AG04450 (cell line): ENCODE measurements around the gene NOXA1. TPM values are rescaled to one million over a fixed set of nuclear protein-coding genes. Genes with fewer than 3 reads are reported as not detected.
A peak's percentile ranks its signal among the peaks of the same experiment; 100 is the strongest.

Source experiments
- CTCF ChIA-PET: fragments of 300-600, 350-600 bp; formaldehyde crosslinking; extraction: SDS; loops from one replicate; lab custom pipeline; 2022; ENCODE audit warnings: antibody characterized with exemption, inconsistent platforms; lab: Charles Lee
- POLR2A ChIA-PET: fragments of 350-600 bp; formaldehyde crosslinking; extraction: SDS; loops from one replicate; lab custom pipeline; 2021; ENCODE audit warnings: antibody characterized with exemption, inconsistent platforms; lab: Yijun Ruan, JAX
- DNase-seq: peaks from one replicate; pipeline ENCODE4 v3.0.0-alpha.2; 2011; ENCODE audit warnings: low read depth, low spot score
- H3K27ac ChIP-seq: one replicate; pipeline ENCODE4 v1.5.1; 2012; ENCODE audit warnings: low read depth, low read length, control low read depth
- H3K27me3 ChIP-seq: one replicate; pipeline ENCODE4 v1.6.0; 2012; ENCODE audit warnings: low read length; ENCODE audit not compliant: control insufficient read depth, insufficient read depth
- H3K4me3 ChIP-seq: 2 replicates; pipeline ENCODE4 v1.5.1; 2011; ENCODE audit warnings: mild to moderate bottlenecking, low read depth, low read length, control low read depth
- H3K9me3 ChIP-seq: 2 replicates; pipeline ENCODE4 v1.5.1; 2012; ENCODE audit warnings: low read length; ENCODE audit not compliant: control insufficient read depth, insufficient read depth
- polyA minus RNA-seq: library from RNA; depleted of rRNA, polyadenylated mRNA; stranded (reverse); fragments of >200 nt; gene quantifications from 2 replicates; pipeline ENCODE4 v1.2.3, GENCODE V29; 2011; rRNA and poly(A)+ RNA removed
- polyA plus RNA-seq: library from polyadenylated mRNA; depleted of rRNA; stranded (reverse); fragments of >200 nt; gene quantifications from 2 replicates; pipeline ENCODE4 v1.2.3, GENCODE V29; 2011; rRNA removed
- TF ChIP-seq, protein P1 (sequence below): IDR thresholded peaks from 2 replicates; pipeline ENCODE4 v1.5.1; 2011; ENCODE audit warnings: low read depth, low read length, control low read depth, inconsistent platforms

Gene NOXA1, protein sequence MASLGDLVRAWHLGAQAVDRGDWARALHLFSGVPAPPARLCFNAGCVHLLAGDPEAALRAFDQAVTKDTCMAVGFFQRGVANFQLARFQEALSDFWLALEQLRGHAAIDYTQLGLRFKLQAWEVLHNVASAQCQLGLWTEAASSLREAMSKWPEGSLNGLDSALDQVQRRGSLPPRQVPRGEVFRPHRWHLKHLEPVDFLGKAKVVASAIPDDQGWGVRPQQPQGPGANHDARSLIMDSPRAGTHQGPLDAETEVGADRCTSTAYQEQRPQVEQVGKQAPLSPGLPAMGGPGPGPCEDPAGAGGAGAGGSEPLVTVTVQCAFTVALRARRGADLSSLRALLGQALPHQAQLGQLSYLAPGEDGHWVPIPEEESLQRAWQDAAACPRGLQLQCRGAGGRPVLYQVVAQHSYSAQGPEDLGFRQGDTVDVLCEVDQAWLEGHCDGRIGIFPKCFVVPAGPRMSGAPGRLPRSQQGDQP
- polyA plus RNA-seq, result 0.06 and 0.09 TPM in 2 replicates
- not detected in 2 replicates for polyA minus RNA-seq

DNA sequence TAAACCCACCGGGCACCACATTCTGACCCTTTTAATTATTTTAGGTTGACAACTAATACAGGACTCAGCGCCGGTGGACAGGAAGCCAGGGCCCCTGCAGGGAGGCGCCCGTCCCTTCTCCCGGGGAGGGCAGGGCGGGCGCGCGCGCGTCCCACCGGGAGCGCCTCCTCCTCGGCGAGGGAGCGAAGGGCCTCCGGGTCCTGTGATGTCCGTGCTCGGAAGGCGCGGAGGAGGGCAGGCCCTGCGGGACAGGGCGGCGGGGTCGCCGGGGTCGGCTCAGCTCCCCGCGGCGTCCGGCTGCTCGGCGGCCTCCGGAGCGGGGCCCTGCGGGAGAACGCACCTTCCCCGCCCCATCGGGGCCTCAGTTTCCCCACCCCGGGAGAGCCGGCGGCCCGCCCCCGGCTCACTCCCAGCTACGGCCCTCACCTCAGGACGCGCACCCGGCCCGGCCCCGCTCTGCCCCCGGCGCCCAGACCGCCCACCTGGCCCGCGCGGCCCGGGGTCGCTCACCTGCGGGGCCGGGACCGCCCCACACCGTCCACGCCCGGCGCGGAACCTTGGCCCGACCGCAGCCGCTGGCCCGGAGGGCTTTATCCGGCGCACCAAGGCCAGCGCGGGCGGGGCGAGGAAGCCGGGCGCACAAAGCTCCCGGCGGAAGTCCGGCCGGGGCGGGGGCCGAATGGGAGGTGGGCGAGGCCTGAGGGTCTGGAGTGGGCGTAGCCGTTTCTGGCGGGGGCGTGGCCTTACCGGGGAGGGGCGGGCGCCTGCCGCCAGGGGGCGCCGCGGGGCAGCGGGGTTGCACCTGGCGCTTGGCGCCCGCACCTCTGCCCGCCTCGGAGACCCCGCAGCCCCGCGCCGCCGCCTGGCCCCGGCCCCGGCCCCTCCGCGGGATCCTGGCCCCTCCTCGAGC is at the start of gene NOXA1, which contains the start of gene EXD3:
TSS of gene NOXA1 (plus strand) at position 790 of the 910 bp plus-strand sequence. CDS start 137 bp downstream, outside the sequence.
TSS of gene EXD3 (minus strand) at position 559 of the 910 bp plus-strand sequence. CDS start 27,805 bp downstream, outside the sequence.
- ChIA-PET POLR2A (interaction anchor here (0.6 to 1.0 kb wide), 10 partner anchors 11 to 942 kb away, joined by 3 to 8 read pairs (median 4); partner anchors contain the start of genes DPH7 and TUBB4B), CTCF (interaction anchor here (0.6 to 2.0 kb wide), 28 partner anchors 9 to 204 kb away, joined by 3 to 29 read pairs (median 4); partner anchors contain the start of gene ENTPD8)
- H3K27me3 ChIP-seq, result peaks cover 4% of the 10 kb centered on the region
- no peak within 1 kb of the TSS for H3K27ac ChIP-seq
- TF ChIP-seq, protein P1, sequence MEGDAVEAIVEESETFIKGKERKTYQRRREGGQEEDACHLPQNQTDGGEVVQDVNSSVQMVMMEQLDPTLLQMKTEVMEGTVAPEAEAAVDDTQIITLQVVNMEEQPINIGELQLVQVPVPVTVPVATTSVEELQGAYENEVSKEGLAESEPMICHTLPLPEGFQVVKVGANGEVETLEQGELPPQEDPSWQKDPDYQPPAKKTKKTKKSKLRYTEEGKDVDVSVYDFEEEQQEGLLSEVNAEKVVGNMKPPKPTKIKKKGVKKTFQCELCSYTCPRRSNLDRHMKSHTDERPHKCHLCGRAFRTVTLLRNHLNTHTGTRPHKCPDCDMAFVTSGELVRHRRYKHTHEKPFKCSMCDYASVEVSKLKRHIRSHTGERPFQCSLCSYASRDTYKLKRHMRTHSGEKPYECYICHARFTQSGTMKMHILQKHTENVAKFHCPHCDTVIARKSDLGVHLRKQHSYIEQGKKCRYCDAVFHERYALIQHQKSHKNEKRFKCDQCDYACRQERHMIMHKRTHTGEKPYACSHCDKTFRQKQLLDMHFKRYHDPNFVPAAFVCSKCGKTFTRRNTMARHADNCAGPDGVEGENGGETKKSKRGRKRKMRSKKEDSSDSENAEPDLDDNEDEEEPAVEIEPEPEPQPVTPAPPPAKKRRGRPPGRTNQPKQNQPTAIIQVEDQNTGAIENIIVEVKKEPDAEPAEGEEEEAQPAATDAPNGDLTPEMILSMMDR, result peak; percentile 53
- H3K4me3 ChIP-seq, result peak within 1 kb of the TSS; percentile 64
- peaks cover under 1% of the 10 kb centered on the region; the same call in 1 of the 2 replicates for H3K9me3 ChIP-seq
- DNase-seq, result peak; percentile 71

DNA sequence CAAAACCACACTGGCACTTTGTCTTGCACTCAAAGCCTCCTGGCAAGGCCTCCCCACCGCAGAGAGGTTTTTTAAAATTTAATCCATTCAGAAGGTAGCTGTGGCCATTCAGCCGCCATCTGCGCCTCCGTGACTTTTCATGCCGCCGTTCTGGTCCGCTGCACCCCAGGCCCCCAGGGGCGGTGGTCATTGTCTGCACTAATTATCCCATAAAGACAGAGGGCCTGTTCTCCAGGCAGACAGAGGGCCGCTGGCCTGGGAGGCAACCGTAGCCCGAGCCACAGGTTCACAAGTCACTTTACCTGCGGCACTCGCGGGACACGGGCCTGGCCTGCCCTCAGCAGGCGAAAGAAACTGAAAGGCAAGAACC is 49.6 kb upstream of the NOXA1 start:
- TF ChIP-seq, protein P1, result no peak
- no peak overlapping the region for H3K4me3 ChIP-seq
- CTCF ChIA-PET, result no interaction called here
- no peak for DNase-seq
- no peak overlapping the region for H3K27ac ChIP-seq
- POLR2A ChIA-PET, result no interaction called here
- H3K9me3 ChIP-seq, result peaks cover 18% of the 10 kb centered on the region; the same call in 1 of the 2 replicates
- no peaks in the 10 kb centered on the region for H3K27me3 ChIP-seq

DNA sequence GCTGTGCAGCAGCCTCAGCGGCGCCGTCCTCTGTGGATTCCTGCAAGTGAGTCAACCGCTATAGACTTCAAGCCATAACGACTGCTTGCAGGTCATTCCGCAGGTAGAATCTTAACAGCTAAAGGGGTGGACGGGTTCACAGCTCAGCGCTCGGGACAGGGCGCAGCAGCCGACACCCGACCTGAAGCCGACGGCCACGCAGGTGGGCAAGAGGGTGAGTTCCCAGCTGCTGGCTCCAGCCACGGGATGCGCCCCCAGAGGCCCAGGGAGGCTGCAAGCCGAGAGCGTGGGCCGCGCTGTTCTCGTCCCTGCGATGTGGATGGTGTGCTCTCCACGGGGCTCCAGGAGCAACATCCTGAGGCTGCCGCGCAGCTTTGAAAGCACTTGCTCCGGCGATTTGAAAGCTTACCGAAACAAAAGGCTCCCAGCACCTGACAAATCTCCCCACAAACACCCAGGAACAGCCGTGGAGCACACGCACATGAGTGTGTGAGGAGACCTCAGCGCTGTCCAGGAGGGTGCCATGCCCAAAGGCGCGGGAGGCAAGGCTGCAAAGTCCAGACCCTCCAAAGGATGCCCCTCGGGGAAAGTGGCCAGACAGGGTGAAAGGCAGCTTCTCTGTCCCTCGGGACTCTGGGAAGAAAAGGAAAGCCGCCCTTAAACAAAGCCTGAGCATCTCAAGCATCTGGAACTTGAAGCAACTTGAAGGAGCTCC is 48.9 kb upstream of the NOXA1 start:
- Histone ChIP-seq H3K27me3 (no peaks in the 10 kb centered on the region), H3K9me3 (peaks cover 21% of the 10 kb centered on the region; the same call in 1 of the 2 replicates), H3K27ac (no peak overlapping the region), H3K4me3 (no peak overlapping the region)
- ChIA-PET POLR2A (no interaction called here), CTCF (no interaction called here)
- TF ChIP-seq, protein P1, result no peak
- no peak for DNase-seq

DNA sequence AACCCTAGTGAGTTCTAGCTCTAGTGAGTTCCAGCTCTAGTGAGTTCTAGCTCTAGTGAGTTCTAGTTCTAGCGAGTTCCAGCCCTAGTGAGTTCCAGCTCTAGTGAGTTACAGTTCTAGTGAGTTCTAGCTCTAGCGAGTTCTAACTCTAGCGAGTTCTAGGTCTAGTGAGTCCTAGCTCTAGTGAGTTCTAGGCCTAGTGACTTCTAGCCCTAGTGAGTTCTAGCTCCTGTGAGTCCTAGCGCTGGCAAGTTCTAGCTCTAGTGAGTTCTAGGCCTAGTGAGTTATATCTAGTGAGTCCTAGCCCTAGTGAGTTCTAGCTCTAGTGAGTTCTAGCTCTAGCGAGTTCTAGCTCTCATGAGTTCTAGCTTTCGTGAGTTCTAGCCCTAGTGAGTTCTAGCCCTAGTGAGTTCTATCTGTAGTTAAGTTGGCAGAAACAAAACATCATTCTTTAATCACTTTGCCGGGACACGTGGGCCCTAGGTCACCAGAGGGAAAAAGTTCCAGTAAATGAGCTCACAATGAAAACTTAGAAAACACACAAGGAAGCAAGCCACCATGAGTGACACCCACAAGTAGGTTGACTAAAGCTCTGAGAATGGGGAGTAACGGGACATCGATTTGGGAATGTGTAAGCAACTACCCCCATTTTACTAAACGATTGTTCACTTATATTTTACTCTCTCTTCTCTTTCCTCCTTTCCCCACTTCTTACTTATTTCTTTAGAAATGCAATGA is 47.7 kb upstream of the NOXA1 start:
- POLR2A ChIA-PET, result no interaction called here

More for the DNA sequence above, 47.7 kb upstream of the NOXA1 start:
- Histone ChIP-seq H3K27me3 (no peaks in the 10 kb centered on the region), H3K27ac (no peak overlapping the region), H3K4me3 (no peak overlapping the region), H3K9me3 (peaks cover 28% of the 10 kb centered on the region; the same call in 1 of the 2 replicates)
- DNase-seq, result no peak
- CTCF ChIA-PET, result interaction anchor here (1.0 kb wide), 1 partner anchor 47 kb away, joined by 4 read pairs; the partner anchor contains the start of gene EXD3
- TF ChIP-seq, protein P1, result no peak
